GM20431 (cell line): Measurements from ENCODE around the gene STK10.

Experiments
- in situ Hi-C: fragments of 300-500 bp; cut with MseI, MboI; formaldehyde crosslinking; loops from one replicate; pipeline ENCODE4 v1.15.0; 2020; ENCODE audit warnings: low sequenced_read_pairs; ENCODE audit not compliant: unreplicated experiment

STK10 gene

DNA sequence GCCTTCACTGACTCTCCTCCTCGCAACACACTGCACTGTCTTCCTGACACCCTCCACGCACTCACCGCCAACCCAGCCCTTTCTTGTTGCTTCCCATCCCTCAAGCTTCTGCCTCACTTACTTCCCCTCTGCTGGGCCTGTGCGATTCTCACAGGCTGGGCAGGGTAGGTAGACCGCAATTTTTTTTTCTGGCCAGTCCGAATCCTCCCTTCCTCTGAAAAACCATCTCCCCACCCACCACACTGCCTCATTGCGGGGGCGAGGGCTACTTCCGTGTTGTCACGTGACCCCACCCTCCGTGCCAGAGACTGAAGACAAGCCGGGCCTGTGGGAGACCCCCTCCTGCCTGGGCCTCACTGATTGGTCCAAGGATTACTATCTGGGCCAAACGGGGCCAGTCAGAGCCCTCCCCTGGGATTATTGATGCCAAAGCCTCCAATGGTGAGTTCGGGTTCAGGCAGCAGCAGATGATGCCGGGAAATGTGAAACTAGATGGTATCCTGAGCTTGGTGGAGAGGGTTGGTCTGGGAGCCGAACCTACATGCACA, 73.1 kb downstream of the STK10 start:
- in situ Hi-C loops = no loop called here

DNA sequence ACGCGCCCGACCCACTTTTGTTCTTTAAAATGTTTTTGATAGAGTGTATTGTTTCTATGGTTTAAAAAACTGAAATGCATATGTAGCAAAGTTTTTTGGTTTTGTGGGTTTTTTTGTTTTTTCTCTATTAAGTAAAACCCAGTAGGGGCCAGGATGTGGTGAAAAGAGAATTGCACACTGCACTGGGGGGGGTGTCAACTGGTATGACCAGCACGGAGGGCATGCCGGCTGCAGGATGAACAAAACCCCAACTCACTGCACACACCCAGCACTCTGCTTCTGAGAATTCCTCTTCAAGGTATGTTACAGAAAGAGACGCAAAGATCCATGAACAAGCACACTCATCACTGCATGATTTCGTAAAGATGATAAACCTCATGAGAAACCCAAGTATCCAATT, 75.0 kb downstream of the STK10 start:
- in situ Hi-C loops = no loop called here

GRCh38 chr5:172111852-172112225, 76.2 kb downstream of the STK10 start:
- in situ Hi-C loops = no loop called here

- in situ Hi-C loops = no loop called here
Measured at GRCh38 chr5:172110921-172111851, 76.8 kb downstream of the STK10 start.

DNA sequence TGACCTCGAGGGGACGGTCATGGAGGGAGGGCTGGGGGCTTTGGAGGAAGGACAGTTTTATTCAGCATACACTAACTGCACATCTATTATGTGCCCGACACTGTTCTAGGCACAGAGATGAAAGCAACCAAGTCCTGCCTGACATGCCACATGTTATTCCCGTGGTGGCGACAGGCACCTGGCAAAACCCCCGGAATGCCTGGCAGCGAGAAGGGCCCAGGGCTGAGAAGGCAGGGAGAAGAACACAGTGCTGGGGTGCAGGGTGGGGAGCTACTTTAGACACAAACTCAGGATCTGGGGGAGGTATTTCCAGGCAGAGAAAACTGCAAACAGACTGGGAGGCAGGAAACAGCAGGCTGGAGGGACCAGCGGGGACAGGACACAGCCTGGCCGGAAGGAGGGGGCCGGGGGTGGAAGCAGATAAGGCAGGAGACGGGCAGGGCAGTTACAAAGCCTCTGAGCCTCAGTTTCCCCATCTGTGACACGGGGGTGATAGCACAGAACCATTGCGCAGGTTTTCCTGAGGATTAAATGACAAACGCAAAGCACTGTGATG, 77.7 kb downstream of the STK10 start:
- in situ Hi-C loops = no loop called here

DNA sequence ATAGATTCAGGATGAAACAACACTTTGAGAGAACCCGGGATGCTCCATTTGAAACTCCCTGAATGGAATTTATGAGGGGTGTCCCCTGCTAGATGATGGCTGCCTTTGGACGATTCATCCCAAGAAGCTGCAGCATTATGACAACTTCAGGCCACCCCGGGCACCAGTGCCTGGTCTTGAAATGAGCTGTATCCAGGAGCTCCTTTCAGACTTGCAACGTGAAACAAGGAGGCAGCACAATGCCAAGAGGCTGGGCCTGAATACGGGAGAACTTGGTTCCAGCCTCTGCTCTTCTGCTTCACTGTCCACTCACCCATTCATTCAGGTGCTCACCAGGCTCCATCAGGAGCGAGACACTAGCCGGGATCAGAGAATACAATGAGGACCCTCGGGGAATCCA, 78.3 kb downstream of the STK10 start:
- in situ Hi-C loops = loop anchor here (10.0 kb wide), 1 partner anchor 185 kb away; no protein-coding TSS in a partner anchor

DNA sequence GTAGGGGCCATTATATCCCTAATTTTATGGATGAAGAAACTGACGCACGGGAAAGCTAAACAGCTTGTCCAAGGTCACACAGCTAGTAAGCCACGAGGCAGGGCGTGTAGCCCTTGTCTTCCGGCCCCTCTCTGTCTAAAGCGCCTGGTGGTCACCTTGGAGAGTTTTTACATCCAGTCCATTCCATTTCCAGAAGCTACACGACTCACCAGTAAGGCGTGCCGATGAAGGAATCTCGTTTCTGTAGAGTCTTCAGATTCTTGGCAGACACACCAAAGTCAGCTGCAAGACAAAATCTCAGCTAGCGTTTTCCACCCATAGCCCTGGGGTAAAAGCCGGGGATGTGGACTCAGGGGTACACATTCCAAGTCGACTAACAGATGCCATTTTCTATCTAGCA, 80.5 kb downstream of the STK10 start:
- in situ Hi-C loops = loop anchor here (10.0 kb wide), 1 partner anchor 187 kb away; no protein-coding TSS in a partner anchor

DNA sequence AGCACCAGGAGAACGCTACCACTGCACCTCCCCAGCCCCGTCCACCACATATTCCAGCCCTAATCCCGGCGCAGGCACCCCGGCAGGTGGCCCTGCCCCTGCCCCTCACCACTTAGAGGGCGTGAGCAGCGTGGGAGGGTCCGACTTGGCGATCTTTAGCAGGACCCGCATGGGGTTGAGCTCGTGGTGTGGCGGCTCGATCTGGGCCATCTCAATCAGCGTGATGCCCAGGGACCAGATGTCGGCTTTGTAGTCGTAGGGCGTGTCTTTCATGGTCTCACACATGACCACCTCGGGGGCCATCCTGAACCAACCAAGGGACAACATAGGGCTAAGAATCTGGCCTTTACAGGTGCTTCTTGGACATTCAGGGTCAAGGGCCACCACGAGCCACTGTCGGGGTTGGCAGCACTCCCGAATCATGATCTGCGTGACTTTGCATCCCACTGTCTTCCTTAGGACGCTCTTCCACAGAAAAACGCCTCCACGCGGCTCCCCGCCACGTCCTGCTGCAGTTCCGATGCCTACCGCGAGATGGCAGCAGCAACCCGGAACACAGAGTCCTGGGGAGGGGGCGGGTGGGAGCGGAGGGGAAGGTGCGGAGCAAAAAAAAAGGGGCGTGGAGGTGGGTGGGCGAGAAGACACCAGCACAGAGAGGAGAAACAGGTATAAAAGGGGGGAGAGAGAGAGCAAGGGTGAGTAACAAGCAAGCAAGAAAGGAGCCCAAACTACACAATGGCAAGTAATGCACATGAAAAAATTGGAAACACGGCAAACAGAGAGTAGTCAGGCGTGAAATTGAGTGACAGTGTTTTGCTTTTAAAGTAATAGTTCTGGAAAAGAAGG, 81.3 kb downstream of the STK10 start:
- in situ Hi-C loops = loop anchor here (10.0 kb wide), 1 partner anchor 188 kb away; no protein-coding TSS in a partner anchor

DNA sequence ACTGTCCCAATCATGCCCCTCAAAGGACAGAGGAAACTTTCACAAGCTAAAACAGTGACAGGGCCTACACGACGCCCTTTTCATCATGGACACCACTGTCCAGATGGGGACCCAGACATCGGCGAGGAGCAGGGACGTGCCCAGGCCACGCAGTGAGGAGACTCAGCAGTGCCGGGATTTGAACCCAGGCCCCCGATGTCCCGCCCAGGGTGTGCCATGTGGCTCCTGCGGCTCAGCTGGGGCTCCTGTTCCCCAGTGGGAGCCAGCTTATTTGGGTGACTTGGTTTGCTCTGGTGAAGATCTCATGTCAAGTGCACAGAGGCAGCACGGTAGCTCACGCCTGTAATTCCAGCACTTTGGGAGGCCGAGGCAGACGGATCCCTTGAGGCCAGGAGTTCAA, 82.2 kb downstream of the STK10 start:
- in situ Hi-C loops = loop anchor here (10.0 kb wide), 1 partner anchor 189 kb away; no protein-coding TSS in a partner anchor

- in situ Hi-C loops = loop anchor here (5.0 to 10.0 kb wide), 2 partner anchors 82 to 190 kb away; partner anchors contain the start of gene STK10
Measured at GRCh38 chr5:172104801-172105701, 83.0 kb downstream of the STK10 start.

DNA sequence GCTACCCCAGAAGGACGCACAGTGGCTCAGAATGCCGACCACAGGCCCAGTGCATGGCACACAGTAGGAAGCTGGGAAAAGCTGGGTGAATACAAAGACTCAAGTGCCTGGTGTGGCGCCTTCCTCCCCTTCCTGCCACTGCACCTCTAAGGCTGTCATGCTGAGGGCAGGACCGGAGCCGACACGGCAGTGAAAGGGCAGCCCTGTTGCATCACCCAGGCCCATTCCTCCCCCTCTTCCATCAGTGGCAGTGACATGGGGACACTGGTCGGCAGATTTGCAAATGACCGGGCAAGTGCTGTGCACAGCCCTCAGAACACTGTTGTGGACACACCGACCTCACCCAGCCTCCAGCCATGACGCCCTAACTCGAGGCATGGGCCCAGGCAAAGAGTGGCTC, 84.0 kb downstream of the STK10 start:
- in situ Hi-C loops = loop anchor here (5.0 to 10.0 kb wide), 2 partner anchors 83 to 191 kb away; partner anchors contain the start of gene STK10

DNA sequence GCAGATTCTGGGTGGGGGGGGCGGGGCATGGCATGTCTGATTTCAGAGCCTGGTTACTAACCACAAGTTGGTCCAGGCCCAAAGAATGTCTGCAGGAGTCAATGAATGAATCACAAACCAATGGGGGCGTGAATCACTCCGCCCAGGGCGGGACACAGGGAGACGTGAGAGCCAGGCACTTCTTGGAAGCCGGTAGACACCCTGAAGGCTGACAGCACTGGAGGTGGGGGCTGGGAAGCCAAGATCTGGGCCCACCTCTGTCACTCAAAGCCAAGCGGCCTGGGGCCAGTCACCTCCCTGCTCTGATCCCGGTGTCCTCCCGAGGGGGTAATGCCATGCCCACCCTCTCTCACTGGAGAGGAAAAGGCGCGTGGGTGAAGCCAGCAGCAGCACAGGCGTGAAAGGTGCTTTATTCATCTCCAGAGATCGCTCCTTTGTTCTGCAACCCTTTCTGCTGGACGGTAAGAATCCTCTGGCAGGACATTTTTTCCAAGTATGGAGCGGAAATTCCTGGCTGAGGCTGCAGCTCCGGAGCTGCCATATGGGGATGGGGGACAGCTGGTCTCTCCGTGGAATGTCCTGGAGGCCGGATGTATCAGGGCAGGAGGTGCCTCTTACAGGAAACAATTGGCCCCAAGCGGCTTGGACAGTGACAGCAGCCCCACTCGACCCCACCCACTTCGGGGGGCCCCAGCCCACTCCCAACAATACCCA, 85.0 kb downstream of the STK10 start:
- in situ Hi-C loops = loop anchor here (5.0 to 10.0 kb wide), 2 partner anchors 84 to 192 kb away; partner anchors contain the start of gene STK10

- in situ Hi-C loops = loop anchor here (5.0 to 10.0 kb wide), 2 partner anchors 85 to 192 kb away; partner anchors contain the start of gene STK10
Measured at GRCh38 chr5:172102218-172102870, 85.7 kb downstream of the STK10 start.

DNA sequence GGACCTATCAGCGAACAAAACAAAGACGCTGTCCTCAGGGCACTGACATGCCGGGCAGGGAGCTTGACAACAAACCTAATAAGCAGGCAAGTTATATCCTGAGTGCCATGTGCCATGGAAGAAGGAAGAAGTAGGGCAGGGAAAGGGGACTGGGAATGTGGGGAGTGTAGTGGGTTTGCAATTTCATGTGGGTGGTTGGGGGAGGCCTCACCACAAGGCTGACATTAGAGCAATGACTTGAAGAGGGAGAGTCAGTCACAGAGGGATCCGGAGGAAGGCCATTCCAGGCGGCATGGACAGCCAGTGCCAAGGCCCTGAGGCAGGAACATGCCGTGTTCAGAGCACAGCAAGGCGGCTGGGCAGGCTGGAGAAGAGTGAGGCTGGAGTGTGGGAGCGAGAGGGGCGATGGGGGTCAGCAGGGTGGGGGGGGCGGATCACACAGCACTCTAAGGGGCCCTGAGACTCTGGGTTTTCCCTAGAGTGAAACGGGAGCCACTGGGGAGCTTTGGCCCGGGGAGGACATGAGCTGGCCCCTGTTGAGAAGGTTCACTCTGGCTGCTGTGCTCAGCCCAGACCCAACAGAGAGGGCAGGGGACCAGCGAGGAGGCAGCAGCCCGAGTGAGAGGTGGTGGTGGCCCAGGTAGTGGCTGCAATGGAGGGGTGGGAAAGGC, 86.3 kb downstream of the STK10 start:
- in situ Hi-C loops = loop anchor here (5.0 to 10.0 kb wide), 2 partner anchors 86 to 193 kb away; partner anchors contain the start of gene STK10

GRCh38 chr5:172098883-172099282, 89.1 kb downstream of the STK10 start:
- in situ Hi-C loops = no loop called here

DNA sequence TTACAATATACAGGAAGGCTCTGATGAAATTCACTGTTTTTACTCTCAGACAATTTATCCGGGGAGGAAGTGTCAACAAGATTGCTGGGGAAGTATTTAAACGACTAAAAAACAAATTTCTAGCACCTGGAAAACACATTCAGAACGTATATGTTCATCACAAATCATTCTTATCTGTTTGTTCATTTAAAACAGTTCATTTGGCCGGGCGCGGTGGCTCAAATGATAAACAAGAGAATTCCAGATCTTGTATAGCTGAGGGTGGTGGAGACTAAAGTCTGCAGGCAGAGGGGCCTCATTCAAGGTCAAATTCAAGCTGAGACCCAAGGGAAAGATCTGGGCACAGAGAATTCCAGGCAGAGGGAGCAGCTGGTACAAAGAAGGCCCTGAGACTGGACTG, 90.0 kb downstream of the STK10 start:
- in situ Hi-C loops = no loop called here

DNA sequence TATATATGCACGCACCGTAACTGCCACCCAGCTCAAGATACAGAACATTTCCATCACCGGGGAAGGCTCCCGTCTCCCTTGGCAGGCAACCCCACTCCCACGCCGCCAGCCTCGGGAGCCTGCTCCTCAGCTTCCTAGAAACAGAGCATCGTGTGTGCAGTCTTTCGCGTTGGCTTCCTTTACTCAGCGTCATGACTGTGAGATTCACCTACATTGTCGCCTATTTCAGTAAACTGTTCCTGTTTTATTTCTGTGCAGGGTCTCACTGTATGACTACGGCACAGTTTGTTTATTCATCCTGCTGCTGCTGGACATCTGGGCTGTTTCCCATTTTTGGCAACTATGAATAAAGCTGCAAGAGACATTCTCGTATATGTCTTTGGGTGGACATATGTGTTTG, 90.7 kb downstream of the STK10 start:
- in situ Hi-C loops = no loop called here
